ENCODE measurements around the gene AATF. TPM values are rescaled to one million over a fixed set of nuclear protein-coding genes. Genes with fewer than 3 reads are reported as not detected.

AATF gene
- total RNA-seq, 2 donors from 2014 or later: 29.8 to 46.2 TPM

DNA sequence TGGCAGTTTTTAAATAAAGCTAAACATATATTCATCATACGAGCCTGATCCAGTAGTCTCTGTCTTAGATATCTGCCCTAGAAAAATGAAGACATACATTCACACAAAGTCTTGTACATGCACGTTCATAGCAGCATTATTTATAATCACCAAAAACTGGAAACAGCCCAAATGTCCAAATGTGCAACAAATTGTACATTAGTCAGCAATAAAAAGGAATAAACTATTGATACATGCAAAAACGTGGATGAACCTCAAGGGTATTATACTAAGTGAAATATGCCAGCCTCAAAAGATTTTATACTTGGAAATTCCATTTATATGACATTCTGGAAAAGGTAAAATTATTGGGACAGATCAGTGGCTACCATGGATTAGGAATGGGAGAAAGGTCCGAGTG is 22.8 kb downstream of the AATF start:
- no peak for DNase-seq (ENCODE audit: low spot score)
- intact Hi-C loops (cut with DNase I): no loop called here

DNA sequence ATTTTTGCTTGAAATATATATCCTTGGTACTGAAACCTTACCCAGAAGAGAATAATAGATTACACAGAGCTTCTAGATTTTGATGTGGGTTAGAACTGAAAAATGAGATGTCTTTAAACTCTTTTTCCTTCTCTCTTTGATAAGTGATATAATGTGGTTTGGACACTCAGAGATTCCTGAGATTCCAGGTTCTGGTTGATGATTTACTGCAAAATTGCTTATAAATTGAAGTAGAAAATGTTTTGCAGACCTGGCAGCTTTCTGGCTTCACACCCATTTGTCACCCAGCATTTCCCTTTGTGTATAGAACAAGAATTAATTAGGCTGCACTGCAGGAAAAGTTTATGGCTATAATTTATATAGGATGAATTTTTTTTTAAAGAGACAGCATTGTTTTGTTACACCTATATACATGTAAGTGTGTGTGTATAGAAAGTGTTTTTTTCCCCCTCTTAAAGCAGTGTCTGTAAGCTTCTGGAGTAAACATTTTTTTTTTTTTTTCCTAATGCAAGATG is 23.5 kb downstream of the AATF start:
- intact Hi-C loops (cut with DNase I): no loop called here
- DNase-seq (ENCODE audit: low spot score): no peak

DNA sequence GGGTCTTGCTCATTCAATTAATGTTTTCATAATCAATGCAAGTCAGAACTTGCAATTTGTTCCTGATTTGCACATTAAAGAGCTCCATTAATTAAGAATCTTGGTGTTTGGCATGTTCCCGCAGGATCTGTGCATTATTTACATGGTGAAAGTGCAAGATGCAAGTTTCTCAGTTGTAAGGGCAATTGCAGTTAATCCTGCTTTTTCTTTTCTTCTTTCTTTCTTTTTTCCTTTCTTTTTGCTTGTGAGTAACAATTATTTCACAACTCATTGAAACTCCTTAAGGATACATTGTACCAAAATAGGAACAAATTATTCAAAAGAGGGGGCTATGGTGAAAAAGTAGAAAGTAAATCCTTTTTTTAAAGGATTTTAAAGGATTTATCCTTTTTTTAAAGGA is 24.2 kb downstream of the AATF start:
- no peak for DNase-seq (ENCODE audit: low spot score)
- intact Hi-C loops (cut with DNase I): no loop called here

- DNase-seq (ENCODE audit: low spot score): no peak
- intact Hi-C loops (cut with DNase I): loop anchor here in 1 of 2 donors (5.0 kb wide), 1 partner anchor 1149 kb away; no protein-coding TSS in a partner anchor
These were observed 27.3 kb downstream of the AATF start for GRCh38 chr17:36975922-36976515.

DNA sequence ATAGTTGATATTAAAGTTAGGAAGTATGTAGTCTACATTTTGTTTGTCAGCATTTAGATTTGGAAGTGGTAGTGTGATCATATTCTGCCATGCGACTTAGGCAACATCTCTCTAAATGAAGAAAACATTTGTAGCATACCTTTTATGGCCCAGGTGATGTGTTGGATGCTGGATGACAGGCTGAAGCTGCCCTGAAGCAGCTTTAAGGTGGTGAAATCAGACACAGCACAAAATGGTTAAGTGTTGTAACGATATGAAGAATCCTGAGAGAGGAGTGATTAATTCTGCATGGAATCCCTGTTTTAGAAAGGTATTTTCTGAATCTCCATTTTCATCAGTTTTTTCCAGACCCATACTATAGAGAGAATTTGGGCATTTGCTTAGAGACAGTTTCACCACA is 28.3 kb downstream of the AATF start:
- DNase-seq (ENCODE audit: low spot score): no peak
- intact Hi-C loops (cut with DNase I): loop anchor here in 1 of 2 donors (5.0 kb wide), 1 partner anchor 1150 kb away; no protein-coding TSS in a partner anchor

DNA sequence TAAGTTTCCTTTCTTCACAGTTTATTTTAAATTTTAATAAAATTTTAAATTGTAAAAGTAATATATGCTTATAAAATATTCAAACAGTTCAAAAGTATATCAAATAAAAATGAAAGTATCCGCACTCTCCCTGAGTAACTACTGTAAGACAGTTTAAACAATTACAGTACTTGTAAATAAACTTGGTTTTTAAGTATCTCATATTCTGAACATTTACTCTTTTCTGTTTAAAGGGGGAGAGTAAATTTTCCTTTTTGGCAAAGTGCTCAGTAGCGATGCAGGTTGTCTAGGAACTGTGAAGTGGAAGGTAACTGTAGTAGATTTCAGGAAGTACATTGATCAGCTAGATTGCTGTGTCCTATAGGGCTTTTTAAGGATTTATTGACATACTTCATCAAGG is 28.8 kb downstream of the AATF start:
- intact Hi-C loops (cut with DNase I): loop anchor here in 1 of 2 donors (5.0 kb wide), 1 partner anchor 1150 kb away; no protein-coding TSS in a partner anchor
- DNase-seq (ENCODE audit: low spot score): no peak

DNA sequence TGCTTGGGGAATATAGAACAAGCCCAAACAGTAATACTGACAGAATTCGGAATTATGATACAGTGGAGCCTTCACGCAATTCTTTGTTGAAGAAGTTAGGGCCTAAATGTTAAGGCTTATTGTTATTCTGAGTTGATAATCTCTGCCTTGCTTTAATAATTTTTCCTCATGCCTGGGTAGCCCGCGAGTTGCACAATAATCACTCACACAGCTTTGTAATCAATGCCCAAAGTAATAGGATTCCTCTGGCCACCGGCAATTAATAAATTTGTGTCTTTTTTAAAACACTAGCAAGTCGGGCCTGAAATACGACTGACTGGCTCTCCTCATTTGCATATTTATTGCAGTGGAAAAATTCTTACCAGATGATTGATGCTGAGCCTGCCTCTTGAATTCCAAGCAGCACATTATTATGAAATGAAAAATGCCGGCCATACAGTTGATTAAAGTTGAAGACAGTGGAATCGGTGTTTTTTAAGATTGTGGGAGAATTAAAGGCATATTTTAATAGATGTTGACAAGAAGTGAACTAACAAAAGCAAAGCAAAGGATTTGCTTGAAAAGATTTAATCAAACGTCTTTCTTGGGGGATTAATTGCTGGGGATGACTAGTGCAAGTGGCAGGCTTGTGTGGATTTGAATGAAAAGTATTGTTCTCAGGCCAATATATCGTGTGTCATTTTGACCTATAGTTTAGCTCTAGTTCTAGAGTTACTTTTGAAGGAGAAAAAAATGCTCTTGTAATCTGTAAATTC is 30.2 kb downstream of the AATF start:
- no peak for DNase-seq (ENCODE audit: low spot score)
- intact Hi-C loops (cut with DNase I): loop anchor here in 1 of 2 donors (5.0 kb wide), 1 partner anchor 1152 kb away; no protein-coding TSS in a partner anchor

DNA sequence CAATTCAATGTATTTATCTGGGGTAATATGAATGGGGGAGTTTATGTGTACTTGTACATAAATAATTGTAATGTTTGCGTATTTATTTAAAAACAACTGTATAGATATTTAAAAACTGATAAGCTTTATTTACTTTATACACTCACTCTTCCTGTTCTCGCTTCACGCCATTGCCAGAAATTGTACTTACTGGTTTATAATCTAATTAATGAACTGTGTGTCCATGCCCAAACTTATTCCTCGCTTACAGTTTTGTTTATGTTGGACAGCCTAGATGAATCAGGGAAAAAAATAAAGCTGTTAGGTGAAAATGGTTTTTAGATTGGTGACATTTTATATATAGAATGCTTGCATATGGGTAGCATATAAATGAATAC is 30.8 kb downstream of the AATF start:
- intact Hi-C loops (cut with DNase I): loop anchor here in 1 of 2 donors (5.0 kb wide), 1 partner anchor 1152 kb away; no protein-coding TSS in a partner anchor
- DNase-seq (ENCODE audit: low spot score): no peak

- intact Hi-C loops (cut with DNase I): no loop called here
- no peak for DNase-seq (ENCODE audit: low spot score)
These were observed 31.6 kb downstream of the AATF start for GRCh38 chr17:36980280-36980761.

- intact Hi-C loops (cut with DNase I): no loop called here
- DNase-seq (ENCODE audit: low spot score): no peak
These were observed 34.9 kb downstream of the AATF start for GRCh38 chr17:36983618-36984017.

DNA sequence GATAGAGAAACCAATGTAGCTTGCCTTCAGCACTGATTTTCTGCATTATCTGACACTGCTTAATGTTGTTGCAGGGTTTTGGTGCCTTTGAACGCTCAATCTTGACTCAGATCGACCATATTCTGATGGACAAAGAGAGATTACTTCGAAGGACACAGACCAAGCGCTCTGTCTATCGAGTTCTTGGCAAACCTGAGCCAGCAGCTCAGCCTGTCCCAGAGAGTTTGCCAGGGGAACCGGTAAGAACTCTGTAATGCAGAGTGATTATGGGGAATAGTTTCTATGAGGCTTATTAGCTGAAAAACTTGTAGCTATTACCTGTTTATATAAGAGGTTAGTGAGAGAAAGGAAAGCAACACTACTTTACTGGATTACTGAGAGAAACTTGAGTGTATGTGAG is 40.4 kb downstream of the AATF start:
- intact Hi-C loops (cut with DNase I): no loop called here
- DNase-seq (ENCODE audit: low spot score): no peak

DNA sequence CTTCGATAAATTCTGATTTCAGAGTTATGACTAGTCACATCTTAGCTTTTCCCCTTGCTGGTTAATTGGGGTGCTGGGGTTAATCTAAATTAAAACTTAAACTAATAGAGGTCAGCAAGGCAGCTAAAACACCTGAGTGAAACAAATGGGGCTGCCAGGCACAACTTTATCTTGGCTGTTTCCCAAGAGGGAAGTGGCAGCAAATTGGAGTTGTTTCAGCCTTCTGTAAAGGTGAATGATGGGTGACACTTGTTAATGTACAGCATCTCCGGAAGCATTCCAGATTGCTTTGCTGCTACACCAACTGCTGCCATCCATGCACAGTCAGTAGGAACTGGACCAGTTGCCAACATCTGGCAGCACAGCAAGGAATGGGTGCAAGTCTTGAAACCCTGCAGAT is 43.9 kb downstream of the AATF start:
- intact Hi-C loops (cut with DNase I): no loop called here
- DNase-seq (ENCODE audit: low spot score): no peak

DNA sequence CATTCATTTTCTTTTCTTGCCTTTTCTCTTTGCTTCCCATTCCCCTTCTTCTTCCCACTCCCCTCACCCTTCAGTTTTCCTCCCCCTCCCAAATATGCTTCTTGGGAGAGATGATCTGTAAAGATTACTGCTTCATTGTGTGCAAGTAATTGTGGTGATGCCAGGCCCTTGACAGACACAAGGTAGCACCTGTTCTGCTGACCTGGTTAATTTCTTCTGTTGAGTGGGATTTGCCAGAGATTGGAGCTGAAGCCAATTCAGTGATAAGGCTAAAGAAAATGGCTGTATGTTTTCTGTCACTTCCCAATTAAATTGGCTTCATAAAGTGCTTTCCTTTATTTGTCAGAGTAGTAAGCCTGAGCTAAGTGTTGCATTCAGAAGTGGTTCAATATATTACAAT is 44.5 kb downstream of the AATF start:
- DNase-seq (ENCODE audit: low spot score): no peak
- intact Hi-C loops (cut with DNase I): no loop called here

DNA sequence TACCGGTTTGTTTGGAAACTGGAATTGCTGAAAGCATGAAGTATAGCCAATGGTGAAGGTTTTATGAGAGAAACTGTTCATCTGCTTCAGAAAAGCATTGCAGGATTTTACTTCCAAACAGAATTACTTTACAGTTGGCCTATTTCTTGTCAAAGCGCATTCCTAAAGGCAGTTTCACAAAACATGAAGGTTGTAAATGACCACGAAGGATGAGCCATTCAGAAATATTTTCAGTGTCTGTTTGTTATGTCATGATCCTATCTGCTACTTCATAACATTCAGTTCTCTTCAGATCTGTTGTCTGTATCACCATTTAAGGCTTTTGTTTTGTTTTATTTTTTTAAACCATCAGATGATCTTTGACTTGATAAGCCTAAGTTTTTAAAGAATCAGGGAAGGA is 45.7 kb downstream of the AATF start:
- DNase-seq (ENCODE audit: low spot score): no peak
- intact Hi-C loops (cut with DNase I): no loop called here

GRCh38 chr17:36999471-36999870 is 50.7 kb downstream of the AATF start:
- intact Hi-C loops (cut with DNase I): loop anchor here in 1 of 2 donors (5.0 kb wide), 1 partner anchor 222 kb away; no protein-coding TSS in a partner anchor

DNA sequence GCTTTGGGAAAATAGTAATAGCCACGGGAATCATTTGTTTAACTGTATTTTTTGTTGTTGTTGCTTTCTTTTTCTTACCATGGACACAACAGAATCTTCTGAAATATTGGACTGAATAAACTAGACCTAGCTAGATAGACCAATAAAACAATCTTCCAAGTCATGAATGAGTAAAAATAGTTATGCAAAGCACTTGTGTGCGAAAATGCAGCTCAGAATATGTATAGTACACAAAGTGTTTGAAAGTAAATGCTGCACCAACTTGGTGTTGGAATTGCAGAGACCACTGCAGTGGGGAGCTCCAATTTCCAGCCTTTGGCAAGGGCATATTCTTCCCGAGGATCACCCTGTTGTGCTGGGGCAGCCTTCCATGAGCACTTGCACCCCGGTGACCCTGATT is 68.0 kb downstream of the AATF start:
- intact Hi-C loops (cut with DNase I): no loop called here

More at GRCh38 chr17:36999471-36999870, 50.7 kb downstream of the AATF start:
- DNase-seq (ENCODE audit: low spot score): no peak

GRCh38 chr17:37017404-37017803 is 68.7 kb downstream of the AATF start:
- DNase-seq (ENCODE audit: low spot score): no peak
- intact Hi-C loops (cut with DNase I): no loop called here

More for the DNA sequence above, 68.0 kb downstream of the AATF start:
- DNase-seq (ENCODE audit: low spot score): no peak

DNA sequence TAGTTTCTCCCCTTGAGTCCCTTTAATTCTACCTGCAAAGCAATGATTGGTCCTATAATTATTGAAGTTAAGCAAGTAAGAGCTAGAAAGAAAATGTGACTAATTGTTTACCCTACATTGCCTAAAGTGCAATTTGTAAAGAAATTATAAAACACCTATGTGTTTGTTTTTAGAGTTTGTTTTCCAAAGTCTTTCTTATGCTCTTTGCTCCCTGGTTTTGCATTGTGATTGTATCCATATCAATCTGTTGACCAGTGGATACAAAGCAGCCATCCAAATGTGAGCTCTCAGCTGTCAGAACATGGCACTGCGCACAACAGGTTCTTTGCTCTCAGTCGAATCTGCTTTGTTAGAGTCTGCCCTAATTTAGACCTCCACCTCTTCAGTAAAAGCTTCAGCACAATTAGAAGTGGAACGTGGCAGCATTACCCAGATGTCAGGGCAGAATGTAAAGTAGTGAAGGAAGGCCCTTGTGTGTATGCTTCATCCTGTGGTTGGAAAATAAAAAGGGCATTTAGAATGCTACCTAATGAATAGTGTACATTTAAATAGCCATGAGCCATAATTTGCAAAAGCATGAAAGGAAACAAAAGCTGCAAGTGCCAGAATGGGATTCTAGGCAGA is 70.5 kb downstream of the AATF start:
- intact Hi-C loops (cut with DNase I): no loop called here

DNA sequence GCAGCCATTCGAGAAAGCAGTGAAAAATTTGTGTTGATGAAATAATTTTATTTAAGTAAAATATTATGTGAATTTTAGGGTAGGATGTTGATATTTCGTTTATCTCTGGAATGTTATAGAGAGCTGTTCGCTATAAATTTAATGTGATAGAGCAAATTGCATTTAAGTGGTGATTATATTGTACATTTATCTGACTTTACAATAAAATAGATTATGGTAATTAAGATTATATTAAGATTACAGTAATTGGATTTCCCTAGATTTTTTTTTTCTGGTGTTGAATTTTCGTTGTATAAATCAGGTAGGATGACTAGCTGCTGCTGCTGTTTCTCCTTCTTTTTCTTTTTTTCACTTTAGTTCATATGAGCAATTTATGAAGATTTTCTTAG is 71.0 kb downstream of the AATF start:
- intact Hi-C loops (cut with DNase I): no loop called here
- DNase-seq (ENCODE audit: low spot score): no peak

More for the DNA sequence above, 70.5 kb downstream of the AATF start:
- no peak for DNase-seq (ENCODE audit: low spot score)

DNA sequence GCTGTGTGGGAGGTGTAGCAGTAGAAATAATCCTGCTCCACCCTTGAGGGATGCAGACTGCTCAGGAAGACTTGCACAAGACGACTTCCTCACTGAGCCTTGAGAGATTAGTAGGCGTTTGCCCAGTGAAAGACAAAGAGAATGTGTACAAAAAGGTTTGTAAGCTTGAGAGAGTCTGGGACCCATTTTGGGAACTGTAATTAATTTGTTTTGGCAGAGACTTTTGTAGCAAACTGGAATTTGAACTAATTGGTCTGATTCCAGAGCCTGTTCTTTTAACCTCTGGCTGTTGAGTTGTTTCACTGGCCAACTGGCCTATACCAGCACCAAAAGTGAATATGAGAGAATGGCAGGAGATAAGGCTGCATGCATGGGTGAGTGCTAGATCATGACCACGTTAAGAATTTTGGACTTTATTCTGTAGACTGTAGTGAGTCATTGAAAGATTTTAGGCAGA is 75.5 kb downstream of the AATF start:
- no peak for DNase-seq (ENCODE audit: low spot score)
- intact Hi-C loops (cut with DNase I): no loop called here
